Pericardium fibroblast (primary cell): ENCODE data around the gene YY2. TPM values are rescaled to one million over a fixed set of nuclear protein-coding genes. Genes with fewer than 3 reads are reported as not detected.

Experiments used
- total RNA-seq: library from RNA; depleted of rRNA; stranded (reverse); fragments of >200 nt; gene quantifications from 2 replicates; pipeline ENCODE4 v1.2.3, GENCODE V29; 2015

Gene YY2
- total RNA-seq, result 0.70 and 1.8 TPM in 2 replicates

GRCh38 chrX:21855937-21856415 lies at the start of gene YY2:
Gene YY2 (plus strand): TSS chrX:21855987. CDS start chrX:21856485, 498 bp downstream.

GRCh38 chrX:21839334-21840192 lies 16.2 kb upstream of the YY2 start, which contains the start of gene MBTPS2:
Gene MBTPS2 (plus strand): TSS chrX:21839617. CDS start chrX:21839735, 118 bp downstream.

Other genes starting within 250 kb of the YY2 start
- under 0.01 TPM in 1 of 2 replicates, not detected in the other for gene KLHL34, start 197.7 kb upstream of the YY2 start, total RNA-seq
- gene SMPX, start 97.9 kb upstream of the YY2 start, total RNA-seq, result 0.85 TPM in 1 of 2 replicates, not detected in the other
- 6.8 and 7.4 TPM in 2 replicates for gene MBTPS2, start 16.4 kb upstream of the YY2 start, total RNA-seq
- gene SMS, start 84.7 kb downstream of the YY2 start, total RNA-seq, result 61.1 and 82.7 TPM in 2 replicates
- 0.12 and 1.4 TPM in 2 replicates for gene PHEX, start 176.3 kb downstream of the YY2 start, total RNA-seq